ENCODE results near the gene ITPRIP. TPM values are rescaled to one million over a fixed set of nuclear protein-coding genes. Genes with fewer than 3 reads are reported as not detected.

ITPRIP gene
- total and polyA plus RNA-seq, 2 of the 8 experiments (the other 6 are each of a cell fraction or from before 2014, with no cell fraction given): 15.3 to 16.9 TPM

DNA sequence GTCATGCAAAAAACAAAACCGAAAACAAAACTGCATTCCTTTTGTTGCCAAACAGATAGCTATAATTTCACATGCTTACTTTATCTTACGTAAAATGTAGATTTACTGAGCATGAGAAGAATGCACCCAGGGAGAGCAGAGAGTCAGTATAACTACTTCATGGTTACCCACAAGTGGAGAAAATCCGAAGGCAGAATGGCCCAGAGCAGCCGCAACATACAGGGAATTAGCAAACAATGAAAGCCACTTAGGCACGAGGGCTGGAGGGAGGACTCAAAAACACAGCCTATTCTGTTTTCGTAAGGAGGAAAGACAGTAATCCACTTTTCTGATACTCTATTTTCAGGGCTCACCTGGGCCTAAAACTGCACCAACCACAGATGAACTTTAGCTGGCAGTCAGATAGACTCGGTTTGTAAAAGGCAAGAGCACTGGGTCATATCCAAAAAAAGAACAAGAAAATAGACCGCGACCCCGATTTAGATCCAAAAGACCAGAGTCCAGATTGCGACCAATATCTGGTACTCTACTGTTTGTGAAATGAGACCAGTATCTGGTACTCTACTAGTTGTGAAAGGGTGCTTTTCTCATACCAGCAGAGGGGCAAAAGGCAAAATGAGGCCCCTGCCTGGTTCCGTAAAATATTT, 1.3 kb downstream of the ITPRIP start:
- DNase-seq (ENCODE audit: low read depth in 1 of 2, low spot score in 2 of 2): peak in 1 of 2 experiments; percentile 35
- Histone ChIP-seq H4K8ac (ENCODE audit: extremely low read depth, insufficient read depth, low read length) (no peak overlapping the region), H3K36me3 (ENCODE audit: control insufficient read depth in 2 of 4, insufficient read depth in 4 of 4, low read length in 3 of 4) (no peaks in the 10 kb centered on the region), H3K4me1 (replicated peaks in 1 of 4; ENCODE audit: control insufficient read depth in 3 of 4, insufficient read depth in 4 of 4, low read length in 3 of 4) (peaks cover 26 to 42% (median 31%) of the 10 kb centered on the region in 4 experiments), H3K56ac (replicated peaks; ENCODE audit: insufficient read length, low read depth, low read length) (no peak overlapping the region), H2AFZ (ENCODE audit: low read length) (no peak overlapping the region), H4K5ac (ENCODE audit: insufficient read length, low read depth, low read length) (no peak overlapping the region), H4K20me1 (replicated peaks in 1 of 2; ENCODE audit: control insufficient read depth in 1 of 2, insufficient read depth in 2 of 2, low read length in 2 of 2) (peaks cover 4 to 9% of the 10 kb centered on the region in 2 experiments), H3K27me3 (replicated peaks in 1 of 4; ENCODE audit: control insufficient read depth in 3 of 4, extremely low read depth in 1 of 4, insufficient read depth in 3 of 4, low read length in 3 of 4) (peaks cover 0 to 2% (median 0%) of the 10 kb centered on the region in 4 experiments; a peak in 1 of 7 replicates), H2BK20ac (ENCODE audit: low read length) (no peak overlapping the region), H3K4ac (replicated peaks; ENCODE audit: insufficient read length, low read depth, low read length) (no peak overlapping the region), H4K91ac (replicated peaks; ENCODE audit: insufficient read length, low read length) (no peak overlapping the region), H3K18ac (ENCODE audit: extremely low read depth, low read length) (no peak overlapping the region), H3K79me2 (ENCODE audit: control insufficient read depth in 1 of 2, insufficient read depth in 2 of 2, low read length in 2 of 2) (peaks cover 19 to 58% of the 10 kb centered on the region in 2 experiments), H2AK5ac (ENCODE audit: low read depth, low read length) (peak overlapping the region; percentile 65; the same call in 1 of the 2 replicates), H2BK12ac (ENCODE audit: low read depth, low read length) (0 out of 2 replicates have a peak overlapping the region, but pooled peaks have one; percentile 80), H3K27ac (ENCODE audit: low read depth, low read length) (no peak overlapping the region), H3K14ac (ENCODE audit: insufficient read length) (no peak overlapping the region), H3K23me2 (ENCODE audit: low read depth, low read length) (peaks cover 18% of the 10 kb centered on the region), H3K4me3 (ENCODE audit: extremely low read depth in 1 of 4, insufficient read depth in 2 of 4, low read depth in 3 of 4, low read length in 4 of 4) (peak overlapping the region; percentile 73 to 90 (median 80)), H3K4me2 (ENCODE audit: insufficient read depth in 1 of 2, low read depth in 2 of 2, low read length in 2 of 2) (peak overlapping the region; percentile 86 to 93), H2BK120ac (replicated peaks; ENCODE audit: low read depth, low read length) (peak overlapping the region; percentile 36), H3K79me1 (ENCODE audit: low read depth, low read length) (peaks cover 24% of the 10 kb centered on the region), H3K9ac (replicated peaks in 1 of 4; ENCODE audit: extremely low read depth in 1 of 4, low read depth in 3 of 4, low read length in 3 of 4) (peak overlapping the region in 2 of 4 experiments; percentile 34 to 74; a peak in 4 of 7 replicates), H2BK15ac (ENCODE audit: low read length) (no peak overlapping the region; the same call in 1 of the 2 replicates), H3K9me3 (ENCODE audit: insufficient read depth in 2 of 2, low read depth in 1 of 2, low read length in 1 of 2) (no peaks in the 10 kb centered on the region), H2BK5ac (ENCODE audit: low read depth, low read length) (peak overlapping the region; percentile 63; the same call in 1 of the 2 replicates), H3K23ac (ENCODE audit: insufficient read length) (no peak overlapping the region)
- CTCF ChIA-PET (ENCODE audit: partially characterized antibody): interaction anchor here (0.9 to 7.3 kb wide), 10 partner anchors 9 to 62 kb away, joined by 3 to 86 read pairs (median 6); no protein-coding TSS in a partner anchor
- POLR2A ChIA-PET (ENCODE audit: partially characterized antibody): interaction anchor here (0.8 to 4.2 kb wide), 9 partner anchors 7 to 83 kb away, joined by 3 to 37 read pairs (median 5); partner anchors contain the start of gene GSTO1
- WGBS, 2 experiments (ENCODE audit: extremely low coverage in 1 of 2, insufficient coverage in 1 of 2, insufficient read length in 1 of 2, insufficient replicate concordance in 2 of 2, low coverage in 1 of 2, low lambda C conversion rate in 2 of 2, missing lambda C conversion rate in 1 of 2): 21% methylated on average over 12 of the region's 12 CpGs; no CpG with 5 or more reads in 1 of the 2 experiments
- no peak for FAIRE-seq
- TF ChIP-seq JUND (IDR thresholded peaks at IDR 0.05; ENCODE audit: low read length) (no peak), CHD1 (IDR thresholded peaks at IDR 0.05; ENCODE audit: low read depth, low read length) (no peak), TAF7 (optimal IDR thresholded peaks at IDR 0.05; ENCODE audit: borderline replicate concordance, low read depth, low read length) (no peak), NRF1 (IDR thresholded peaks at IDR 0.05; ENCODE audit: low read depth, low read length) (no peak), SAP30 (IDR thresholded peaks at IDR 0.05; ENCODE audit: insufficient read depth, insufficient replicate concordance, low read length) (no peak), GTF2F1 (IDR thresholded peaks at IDR 0.05; ENCODE audit: borderline replicate concordance, low read depth, low read length) (no peak)
- TF ChIP-seq, protein P1, sequence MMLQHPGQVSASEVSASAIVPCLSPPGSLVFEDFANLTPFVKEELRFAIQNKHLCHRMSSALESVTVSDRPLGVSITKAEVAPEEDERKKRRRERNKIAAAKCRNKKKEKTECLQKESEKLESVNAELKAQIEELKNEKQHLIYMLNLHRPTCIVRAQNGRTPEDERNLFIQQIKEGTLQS (IDR thresholded peaks at IDR 0.05; ENCODE audit: insufficient read depth, low read depth, low read length): no peak

Measured in H1 (cell line).